Measurements from ENCODE around the gene SEZ6L2. TPM values are rescaled to one million over a fixed set of nuclear protein-coding genes. Genes with fewer than 3 reads are reported as not detected.
"Not testable (repeated sequence)": the region's sequence is repeated elsewhere in the genome, so short reads cannot be mapped to it uniquely, and the experiment has no call there.

SEZ6L2 gene
- total RNA-seq, 1 donor from 2014 or later: 1.2 TPM

- intact Hi-C loops (cut with DNase I): loop anchor here (10.0 kb wide), 2 partner anchors 68 to 998 kb away; partner anchors contain the start of gene ASPHD1
- no peak for DNase-seq (ENCODE audit: low spot score)
Measured at GRCh38 chr16:29836623-29837022, 62.7 kb downstream of the SEZ6L2 start.

GRCh38 chr16:29835926-29836325 is 63.4 kb downstream of the SEZ6L2 start:
- intact Hi-C loops (cut with DNase I): loop anchor here (10.0 kb wide), 2 partner anchors 69 to 999 kb away; partner anchors contain the start of gene ASPHD1
- no peak for DNase-seq (ENCODE audit: low spot score)

GRCh38 chr16:29834079-29834478 is 65.3 kb downstream of the SEZ6L2 start:
- intact Hi-C loops (cut with DNase I): loop anchor here (10.0 kb wide), 2 partner anchors 71 to 1001 kb away; partner anchors contain the start of gene ASPHD1
- DNase-seq (ENCODE audit: low spot score): no peak

- intact Hi-C loops (cut with DNase I): loop anchor here (10.0 kb wide), 2 partner anchors 72 to 1002 kb away; partner anchors contain the start of gene ASPHD1
- not testable (repeated sequence) for DNase-seq (ENCODE audit: low spot score)
Measured at GRCh38 chr16:29833219-29833618, 66.1 kb downstream of the SEZ6L2 start.

GRCh38 chr16:29831490-29831889 is 67.9 kb downstream of the SEZ6L2 start:
- no peak for DNase-seq (ENCODE audit: low spot score)
- intact Hi-C loops (cut with DNase I): loop anchor here (10.0 kb wide), 2 partner anchors 73 to 1003 kb away; partner anchors contain the start of gene ASPHD1

- intact Hi-C loops (cut with DNase I): loop anchor here (10.0 kb wide), 2 partner anchors 74 to 1004 kb away; partner anchors contain the start of gene ASPHD1
- DNase-seq (ENCODE audit: low spot score): no peak
Measured at GRCh38 chr16:29830774-29831173, 68.6 kb downstream of the SEZ6L2 start.

GRCh38 chr16:29826342-29826695 is 73.0 kb downstream of the SEZ6L2 start:
- intact Hi-C loops (cut with DNase I): no loop called here
- no peak for DNase-seq (ENCODE audit: low spot score)

GRCh38 chr16:29825145-29826044 is 74.0 kb downstream of the SEZ6L2 start:
- intact Hi-C loops (cut with DNase I): no loop called here
- DNase-seq (ENCODE audit: low spot score): no peak

- intact Hi-C loops (cut with DNase I): no loop called here
- DNase-seq (ENCODE audit: low spot score): no peak
Measured at GRCh38 chr16:29824589-29825144, 74.7 kb downstream of the SEZ6L2 start.

- DNase-seq (ENCODE audit: low spot score): no peak
- intact Hi-C loops (cut with DNase I): no loop called here
Measured at GRCh38 chr16:29821643-29822115, 77.7 kb downstream of the SEZ6L2 start.

Other genes with a start within 250 kb of the SEZ6L2 start
- gene SPN, start 236.3 kb downstream of the SEZ6L2 start, total RNA-seq: 3.1 TPM
- gene QPRT, start 220.4 kb downstream of the SEZ6L2 start, total RNA-seq: 6.7 TPM
- gene C16orf54, start 153.6 kb downstream of the SEZ6L2 start, total RNA-seq: 0.94 TPM
- gene ZG16, start 121.3 kb downstream of the SEZ6L2 start, total RNA-seq: not detected
- 21.8 TPM for gene KIF22, start 108.8 kb downstream of the SEZ6L2 start, total RNA-seq
- gene MAZ, start 93.0 kb downstream of the SEZ6L2 start, total RNA-seq: 72.4 TPM
- 2.1 TPM for gene PRRT2, start 87.4 kb downstream of the SEZ6L2 start, total RNA-seq
- gene PAGR1, start 83.4 kb downstream of the SEZ6L2 start, total RNA-seq: 15.6 TPM
- 60.2 TPM for gene MVP, start 79.1 kb downstream of the SEZ6L2 start, total RNA-seq
- 73.8 TPM for gene CDIPT, start 36.3 kb downstream of the SEZ6L2 start, total RNA-seq
- gene ASPHD1, start 938 bp upstream of the SEZ6L2 start, total RNA-seq: 0.38 TPM
- 10.7 TPM for gene KCTD13, start 26.7 kb upstream of the SEZ6L2 start, total RNA-seq
- gene TMEM219, start 62.5 kb upstream of the SEZ6L2 start, total RNA-seq: 66.4 TPM
- gene TAOK2, start 74.3 kb upstream of the SEZ6L2 start, total RNA-seq: 38.9 TPM
- gene HIRIP3, start 96.1 kb upstream of the SEZ6L2 start, total RNA-seq: 17.4 TPM
- 36.8 TPM for gene INO80E, start 96.7 kb upstream of the SEZ6L2 start, total RNA-seq
- 0.38 TPM for gene DOC2A, start 111.5 kb upstream of the SEZ6L2 start, total RNA-seq
- not detected for gene C16orf92, start 123.6 kb upstream of the SEZ6L2 start, total RNA-seq
- gene TLCD3B, start 131.7 kb upstream of the SEZ6L2 start, total RNA-seq: not detected
- gene ALDOA, start 166.2 kb upstream of the SEZ6L2 start, total RNA-seq: 3,068 TPM
- 44.1 TPM for gene PPP4C, start 176.4 kb upstream of the SEZ6L2 start, total RNA-seq
- 0.57 TPM for gene TBX6, start 192.4 kb upstream of the SEZ6L2 start, total RNA-seq
- 43.2 TPM for gene YPEL3, start 196.7 kb upstream of the SEZ6L2 start, total RNA-seq
- 3.0 TPM for gene GDPD3, start 214.0 kb upstream of the SEZ6L2 start, total RNA-seq
- gene MAPK3, start 223.7 kb upstream of the SEZ6L2 start, total RNA-seq: 47.8 TPM

All from cardiac septum (tissue), 1 donor.